OCI-LY7 (cell line): ENCODE measurements around the gene EGLN2. TPM values are rescaled to one million over a fixed set of nuclear protein-coding genes. Genes with fewer than 3 reads are reported as not detected.
"Not testable (repeated sequence)": the region's sequence is repeated elsewhere in the genome, so short reads cannot be mapped to it uniquely, and the experiment has no call there.

ENCODE experiments used
- BruUV-seq: library from RNA; stranded (reverse); fragments of 400-500 nt; replicated peaks from 2 replicates; lab custom pipeline; 2021; lab: Mats Ljungman, UMichigan
- CTCF ChIA-PET: fragments of 300-600 bp; sonication (Branson Sonifier 250); formaldehyde crosslinking; loops from one replicate; lab custom pipeline; 2022; ENCODE audit warnings: antibody characterized with exemption; ENCODE audit not compliant: unreplicated experiment; lab: Charles Lee
- POLR2A ChIA-PET: fragments of 300-600 bp; sonication (Branson Sonifier 250); formaldehyde crosslinking; loops from one replicate; lab custom pipeline; 2022; ENCODE audit warnings: antibody characterized with exemption; lab: Charles Lee
- DNase-seq: peaks from one replicate; pipeline ENCODE4 v3.0.0-alpha.2; 2015; ENCODE audit warnings: low spot score
- H2AFZ ChIP-seq: fragments of 200-600 bp; sonication (generic), shearing (Covaris generic); 2 replicates; pipeline ENCODE4 v1.6.1; 2014; ENCODE audit warnings: mild to moderate bottlenecking, antibody characterized with exemption, low read length, moderate library complexity
- H3K27ac ChIP-seq: fragments of 200-600 bp; sonication (generic); 2 replicates; pipeline ENCODE4 v1.5.1; 2014; ENCODE audit warnings: mixed run types, low read depth, mild to moderate bottlenecking, moderate library complexity, low read length, inconsistent platforms; ENCODE audit not compliant: poor library complexity, severe bottlenecking
- H3K36me3 ChIP-seq: fragments of 200-600 bp; sonication (generic); 2 replicates; pipeline ENCODE4 v1.6.1; 2014; ENCODE audit warnings: mild to moderate bottlenecking, antibody characterized with exemption, low read length, moderate library complexity, mixed read lengths; ENCODE audit not compliant: insufficient read depth
- H3K4me1 ChIP-seq: fragments of 200-600 bp; sonication (generic); 2 replicates; pipeline ENCODE4 v1.5.1; 2014; ENCODE audit warnings: mild to moderate bottlenecking, low read length; ENCODE audit not compliant: insufficient read depth, poor library complexity, severe bottlenecking
- H3K4me2 ChIP-seq: fragments of 200-600 bp; sonication (generic); 2 replicates; pipeline ENCODE4 v1.6.1; 2014; ENCODE audit warnings: mild to moderate bottlenecking, low read length
- H3K4me3 ChIP-seq: fragments of 200-600 bp; sonication (generic); 2 replicates; pipeline ENCODE4 v1.5.1; 2014; ENCODE audit warnings: mild to moderate bottlenecking, low read depth, low read length; ENCODE audit not compliant: poor library complexity, severe bottlenecking
- H3K79me2 ChIP-seq: fragments of 200-600 bp; sonication (generic); 2 replicates; pipeline ENCODE4 v1.6.1; 2016; ENCODE audit warnings: low read depth, mild to moderate bottlenecking, low read length, moderate library complexity, mixed read lengths; ENCODE audit not compliant: insufficient read depth
- H3K9me2 ChIP-seq: fragments of 200-600 bp; sonication (generic); 2 replicates; pipeline ENCODE4 v1.6.1; 2016; ENCODE audit warnings: mild to moderate bottlenecking, low read length, mixed read lengths; ENCODE audit not compliant: insufficient read depth
- H3K9me3 ChIP-seq: fragments of 200-600 bp; sonication (generic); 2 replicates; pipeline ENCODE4 v1.6.1; 2014; ENCODE audit warnings: mild to moderate bottlenecking, mixed run types, low read length, mixed read lengths
- H4K20me1 ChIP-seq: fragments of 200-600 bp; sonication (generic); 2 replicates; pipeline ENCODE4 v1.6.1; 2014; ENCODE audit warnings: mild to moderate bottlenecking, antibody characterized with exemption, low read length, moderate library complexity, mixed read lengths; ENCODE audit not compliant: insufficient read depth
- CTCF ChIP-seq: fragments of 200-600 bp; sonication (generic); conservative IDR thresholded peaks from 2 replicates; pipeline ENCODE4 v1.5.1; 2014; ENCODE audit warnings: mild to moderate bottlenecking, antibody characterized with exemption, low read length, moderate library complexity, mixed read lengths
- EZH2phosphoT487 ChIP-seq: fragments of 200-600 bp; sonication (generic); IDR thresholded peaks from 2 replicates; pipeline ENCODE4 v1.6.1; 2018; ENCODE audit warnings: low read depth, borderline replicate concordance, mild to moderate bottlenecking, mixed run types, antibody characterized with exemption, low read length, moderate library complexity, mixed read lengths
- intact Hi-C: fragments of 100-400 bp; cut with micrococcal nuclease; formaldehyde crosslinking; loops from one replicate; pipeline ENCODE4 v1.10.0; 2022; ENCODE audit not compliant: unreplicated experiment
- total RNA-seq, 2 experiments: library from RNA; depleted of rRNA in 1 of 2; stranded (reverse); fragments of >200 nt in 1 of 2; shearing (Covaris generic) in 1 of 2; gene quantifications; 2 replicates each; pipeline ENCODE4 v1.2.3, GENCODE V29; 2014 to 2022

Gene EGLN2
- total RNA-seq, 2 experiments from 2014 or later: 81.6 to 87.9 TPM

- peaks cover 69% of the 10 kb centered on the region for H3K36me3 ChIP-seq
- TF ChIP-seq EZH2phosphoT487 (no peak), CTCF (no peak)
- no peaks in the 10 kb centered on the region for H3K79me2 ChIP-seq
- 0 out of 2 replicates have a peak, but pooled peaks cover 8% of the 10 kb centered on the region for H3K9me3 ChIP-seq
- BruUV-seq: no TSS peak
- H4K20me1 ChIP-seq: no peaks in the 10 kb centered on the region
- H2AFZ ChIP-seq: no peak overlapping the region
- POLR2A ChIA-PET: no interaction called here
- peaks cover 3% of the 10 kb centered on the region for H3K4me1 ChIP-seq
- CTCF ChIA-PET: no interaction called here
- DNase-seq: no peak
- intact Hi-C loops: no loop called here
- H3K9me2 ChIP-seq: no peaks in the 10 kb centered on the region
- H3K4me3 ChIP-seq: no peak overlapping the region
- no peak overlapping the region for H3K4me2 ChIP-seq
- no peak overlapping the region for H3K27ac ChIP-seq
Observed at GRCh38 chr19:40768869-40769268, 30.1 kb upstream of the EGLN2 start.

- Histone ChIP-seq H3K4me1 (peaks cover 21% of the 10 kb centered on the region), H3K27ac (peak overlapping the region; percentile 24), H3K36me3 (peaks cover 44% of the 10 kb centered on the region)
- H4K20me1 ChIP-seq, H2AFZ ChIP-seq, POLR2A ChIA-PET, BruUV-seq, H3K4me3 ChIP-seq, H3K9me2 ChIP-seq, H3K4me2 ChIP-seq, H3K79me2 ChIP-seq, CTCF ChIA-PET, H3K9me3 ChIP-seq: not testable (repeated sequence)
- intact Hi-C loops: loop anchor here (10.0 kb wide), 1 partner anchor 166 kb away; the partner anchor contains the start of gene LTBP4
- peak; percentile 48 for DNase-seq
Observed at GRCh38 chr19:40771101-40771862, 27.7 kb upstream of the EGLN2 start.

GRCh38 chr19:40774916-40775631 lies 23.9 kb upstream of the EGLN2 start, which contains the start of gene MIA:
Gene MIA, plus strand, starts transcription at chr19:40775521. Its CDS starts 22 bp downstream, at chr19:40775543.
- Histone ChIP-seq H3K27ac (peak within 1 kb of the TSS; percentile 95), H2AFZ (peak within 1 kb of the TSS; percentile 0; the same call in 1 of the 2 replicates), H3K9me2 (no peaks in the 10 kb centered on the region), H4K20me1 (no peaks in the 10 kb centered on the region), H3K4me1 (peaks cover 37% of the 10 kb centered on the region), H3K4me3 (no peak within 1 kb of the TSS), H3K36me3 (peaks cover 12% of the 10 kb centered on the region; the same call in 1 of the 2 replicates), H3K79me2 (peaks cover 6% of the 10 kb centered on the region; the same call in 1 of the 2 replicates), H3K9me3 (0 out of 2 replicates have a peak, but pooled peaks cover 8% of the 10 kb centered on the region), H3K4me2 (peak within 1 kb of the TSS; percentile 86)
- DNase-seq: no peak
- TF ChIP-seq CTCF (no peak), EZH2phosphoT487 (no peak)
- intact Hi-C loops: loop anchor here (10.0 kb wide), 1 partner anchor 170 kb away; the partner anchor contains the start of gene LTBP4
- ChIA-PET CTCF (no interaction called here), POLR2A (no interaction called here)
- no TSS peak for BruUV-seq
